ENCODE measurements around the gene CALML4. TPM values are rescaled to one million over a fixed set of nuclear protein-coding genes. Genes with fewer than 3 reads are reported as not detected.

The CALML4 gene
- polyA plus RNA-seq, 1 donor (not counting 4 experiments of a cell fraction or from before 2014, with no cell fraction given), result 7.0 TPM

- Histone ChIP-seq H3K9ac (ENCODE audit: control insufficient read depth, extremely low read depth, insufficient read depth, low read length) (no peak overlapping the region), H2AFZ (ENCODE audit: control insufficient read depth, low read length) (no peak overlapping the region), H3K27me3 (ENCODE audit: control insufficient read depth, extremely low read depth, insufficient read depth, low read length) (no peaks in the 10 kb centered on the region), H3K4me3 (ENCODE audit: control insufficient read depth in 2 of 3, extremely low read depth in 1 of 3, insufficient read depth in 2 of 3, low read depth in 1 of 3, low read length in 3 of 3) (no peak overlapping the region), H3K4me1 (ENCODE audit: control insufficient read depth, extremely low read depth, insufficient read depth, low read length) (peaks cover 8% of the 10 kb centered on the region), H3K27ac (ENCODE audit: control insufficient read depth, insufficient read depth, low read length) (no peak overlapping the region), H3K36me3 (ENCODE audit: control insufficient read depth in 2 of 2, extremely low read depth in 1 of 2, insufficient read depth in 2 of 2, low read length in 2 of 2) (peaks cover 0 to 4% of the 10 kb centered on the region in 2 experiments), H3K4me2 (ENCODE audit: control insufficient read depth, extremely low read depth, insufficient read depth, low read depth, low read length) (no peak overlapping the region), H3K9me1 (ENCODE audit: control insufficient read depth, extremely low read depth, insufficient read depth, low read length) (no peaks in the 10 kb centered on the region), H3K9me3 (ENCODE audit: control insufficient read depth, low read depth, low read length) (no peaks in the 10 kb centered on the region), H4K20me1 (ENCODE audit: control insufficient read depth, extremely low read depth, insufficient read depth, low read length) (no peaks in the 10 kb centered on the region), H3K79me2 (ENCODE audit: control insufficient read depth, insufficient read depth, low read length) (no peaks in the 10 kb centered on the region)
- dilution Hi-C loops (cut with MboI; ENCODE audit: extremely low pct_ligation_motif_present, low sequenced_read_pairs), result no loop called here
- DNase-seq (ENCODE audit: low read depth, low spot score) (no peak), FAIRE-seq (no peak)
- TF ChIP-seq EZH2 (IDR thresholded peaks at IDR 0.05; ENCODE audit: low read length) (no peak), CTCF (optimal IDR thresholded peaks at IDR 0.05 in 1 of 3, IDR thresholded peaks at IDR 0.05 in 1 of 3, conservative IDR thresholded peaks at IDR 0.05 in 1 of 3; ENCODE audit: extremely low read depth in 1 of 3, insufficient read depth in 2 of 3, low read length in 3 of 3) (no peak)
Measured at GRCh38 chr15:68148039-68148438, 57.1 kb downstream of the CALML4 start.

- H3K27me3 ChIP-seq (ENCODE audit: control insufficient read depth, extremely low read depth, insufficient read depth, low read length), result no peaks in the 10 kb centered on the region
- H3K4me3 ChIP-seq (ENCODE audit: control insufficient read depth in 2 of 3, extremely low read depth in 1 of 3, insufficient read depth in 2 of 3, low read depth in 1 of 3, low read length in 3 of 3), result no peak overlapping the region
- peaks cover 4% of the 10 kb centered on the region for H3K79me2 ChIP-seq (ENCODE audit: control insufficient read depth, insufficient read depth, low read length)
- peaks cover 0 to 5% of the 10 kb centered on the region in 2 experiments for H3K36me3 ChIP-seq (ENCODE audit: control insufficient read depth in 2 of 2, extremely low read depth in 1 of 2, insufficient read depth in 2 of 2, low read length in 2 of 2)
- no peaks in the 10 kb centered on the region for H3K9me3 ChIP-seq (ENCODE audit: control insufficient read depth, low read depth, low read length)
- peaks cover 4% of the 10 kb centered on the region for H3K4me1 ChIP-seq (ENCODE audit: control insufficient read depth, extremely low read depth, insufficient read depth, low read length)
- no peak overlapping the region for H3K27ac ChIP-seq (ENCODE audit: control insufficient read depth, insufficient read depth, low read length)
- no peaks in the 10 kb centered on the region for H4K20me1 ChIP-seq (ENCODE audit: control insufficient read depth, extremely low read depth, insufficient read depth, low read length)
- H3K9ac ChIP-seq (ENCODE audit: control insufficient read depth, extremely low read depth, insufficient read depth, low read length), result no peak overlapping the region
- H3K4me2 ChIP-seq (ENCODE audit: control insufficient read depth, extremely low read depth, insufficient read depth, low read depth, low read length), result no peak overlapping the region
- H3K9me1 ChIP-seq (ENCODE audit: control insufficient read depth, extremely low read depth, insufficient read depth, low read length), result no peaks in the 10 kb centered on the region
- TF ChIP-seq CTCF (optimal IDR thresholded peaks at IDR 0.05 in 1 of 3, IDR thresholded peaks at IDR 0.05 in 1 of 3, conservative IDR thresholded peaks at IDR 0.05 in 1 of 3; ENCODE audit: extremely low read depth in 1 of 3, insufficient read depth in 2 of 3, low read length in 3 of 3), result no peak
- no peak for TF ChIP-seq EZH2 (IDR thresholded peaks at IDR 0.05; ENCODE audit: low read length)
- DNase-seq (ENCODE audit: low read depth, low spot score) (no peak), FAIRE-seq (no peak)
- dilution Hi-C loops (cut with MboI; ENCODE audit: extremely low pct_ligation_motif_present, low sequenced_read_pairs), result no loop called here
- H2AFZ ChIP-seq (ENCODE audit: control insufficient read depth, low read length), result no peak overlapping the region
Measured at GRCh38 chr15:68145706-68146105, 59.4 kb downstream of the CALML4 start.

All from keratinocyte (primary cell).